Caco-2 (cell line): ENCODE data around the gene SOCS1. TPM values are rescaled to one million over a fixed set of nuclear protein-coding genes. Genes with fewer than 3 reads are reported as not detected.

Experiments used
- BruUV-seq: library from RNA; stranded (reverse); fragments of 400-500 nt; replicated peaks from 2 replicates; lab custom pipeline; 2021; lab: Mats Ljungman, UMichigan
- CTCF ChIA-PET: fragments of 300-600 bp; sonication (Branson Sonifier 250); formaldehyde crosslinking; loops from one replicate; lab custom pipeline; 2022; ENCODE audit warnings: antibody characterized with exemption; lab: Charles Lee
- POLR2A ChIA-PET: fragments of 300-600 bp; sonication (Branson Sonifier 250); formaldehyde crosslinking; loops from one replicate; lab custom pipeline; 2022; ENCODE audit warnings: antibody characterized with exemption; lab: Charles Lee
- DNase-seq, 2 experiments: peaks; one replicate each; pipeline versions ENCODE4 v3.0.0 to v3.0.0-alpha.2; 2020 to 2022
- H3K27me3 ChIP-seq: replicated peaks from 2 replicates; pipeline ENCODE4 v1.6.0; 2011; ENCODE audit warnings: low read length; ENCODE audit not compliant: control insufficient read depth, insufficient read depth
- H3K36me3 ChIP-seq: 2 replicates; pipeline ENCODE4 v1.5.1; 2011; ENCODE audit warnings: low read length; ENCODE audit not compliant: control insufficient read depth, insufficient read depth
- H3K4me1 ChIP-seq: fragments of 250-450 bp; sonication (Bioruptor Pico); 2 replicates; pipeline ENCODE4 v1.5.1; 2020; ENCODE audit warnings: mild to moderate bottlenecking
- H3K4me3 ChIP-seq: 2 replicates; pipeline ENCODE4 v1.5.1; 2011; ENCODE audit warnings: low read depth, mild to moderate bottlenecking, control low read depth, low read length
- H3K9me3 ChIP-seq: fragments of 250-450 bp; sonication (Bioruptor Pico); 2 replicates; pipeline ENCODE4 v1.5.1; 2020; ENCODE audit warnings: mild to moderate bottlenecking, moderate library complexity
- H3K27ac Mint-ChIP-seq: one replicate; pipeline ENCODE4 v1.8.0; 2022; ENCODE audit warnings: mixed read lengths; ENCODE audit not compliant: unreplicated experiment
- H3K27me3 Mint-ChIP-seq: one replicate; pipeline ENCODE4 v1.8.0; 2022; ENCODE audit warnings: mixed read lengths; ENCODE audit not compliant: insufficient read depth, unreplicated experiment
- H3K36me3 Mint-ChIP-seq: one replicate; pipeline ENCODE4 v1.8.0; 2022; ENCODE audit warnings: mild to moderate bottlenecking, mixed read lengths; ENCODE audit not compliant: insufficient read depth, unreplicated experiment
- H3K4me1 Mint-ChIP-seq: one replicate; pipeline ENCODE4 v1.8.0; 2022; ENCODE audit warnings: low read depth, mixed read lengths; ENCODE audit not compliant: unreplicated experiment
- H3K4me3 Mint-ChIP-seq: one replicate; pipeline ENCODE4 v1.8.0; 2022; ENCODE audit warnings: mild to moderate bottlenecking, moderate library complexity, mixed read lengths; ENCODE audit not compliant: unreplicated experiment
- H3K9me3 Mint-ChIP-seq: one replicate; pipeline ENCODE4 v1.8.0; 2022; ENCODE audit warnings: mixed read lengths; ENCODE audit not compliant: unreplicated experiment
- CTCF ChIP-seq, 2 experiments: fragments of 200-600 bp in 1 of 2; IDR thresholded peaks; 1 replicate in 1 of 2; 2 replicates in 1 of 2; pipeline versions ENCODE4 v1.5.1 to v1.8.0; 2011 to 2022; ENCODE audit warnings: antibody characterized with exemption in 1 of 2, control low read depth in 1 of 2, inconsistent platforms in 1 of 2, low read depth in 1 of 2, low read length in 1 of 2, mild to moderate bottlenecking in 1 of 2, moderate library complexity in 1 of 2; ENCODE audit not compliant: insufficient read depth in 1 of 2, severe bottlenecking in 1 of 2, unreplicated experiment in 1 of 2
- intact Hi-C: fragments of 100-400 bp; cut with micrococcal nuclease; formaldehyde crosslinking; loops from one replicate; pipeline ENCODE4 v1.10.0; 2022; ENCODE audit not compliant: unreplicated experiment
- total RNA-seq: library from RNA; stranded (reverse); gene quantifications from 2 replicates; pipeline ENCODE4 v1.2.3, GENCODE V29; 2022

Gene SOCS1
- total RNA-seq, 1 experiment from 2014 or later = 13.2 TPM

DNA sequence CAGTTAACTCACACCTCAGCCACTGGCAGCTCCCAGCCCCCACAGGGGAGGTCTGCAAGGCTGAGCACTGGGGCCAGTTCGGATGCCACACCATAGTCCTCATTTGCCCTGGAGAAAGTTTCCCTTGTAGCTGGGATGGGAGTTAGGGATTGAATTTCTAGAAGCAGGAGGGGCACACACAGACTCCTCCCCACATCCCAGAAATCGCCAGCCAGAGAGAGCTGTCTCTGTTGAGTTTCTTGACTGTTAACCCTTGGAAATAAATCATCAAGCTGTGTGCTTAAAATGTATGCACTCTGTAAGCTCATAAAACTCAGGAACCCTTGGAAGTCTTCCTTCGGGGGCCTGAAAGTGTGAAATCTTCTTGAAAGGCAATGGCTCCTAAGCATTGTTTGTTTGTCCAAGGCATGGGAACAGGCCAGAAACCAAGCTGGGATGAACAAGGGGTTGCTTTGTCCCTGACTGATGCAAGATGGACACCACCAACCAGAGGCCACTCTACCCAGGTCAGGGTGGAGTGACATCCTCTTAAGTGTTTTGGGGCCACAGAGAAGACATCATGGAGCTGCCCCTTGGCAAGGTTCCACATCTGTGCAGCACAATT lies 17.8 kb upstream of the SOCS1 start:
- no peak for DNase-seq
- H3K9me3 Mint-ChIP-seq = no peaks in the 10 kb centered on the region
- no peaks in the 10 kb centered on the region for H3K4me1 Mint-ChIP-seq
- TF ChIP-seq CTCF (IDR thresholded peaks at IDR 0.05; ENCODE audit: insufficient read depth in 1 of 2, low read depth in 1 of 2, low read length in 1 of 2, severe bottlenecking in 1 of 2, unreplicated experiment in 1 of 2) = no peak
- CTCF ChIA-PET = interaction anchor here (1.1 kb wide), 1 partner anchor 17 kb away, joined by 3 read pairs; no protein-coding TSS in a partner anchor
- H3K36me3 ChIP-seq = no peaks in the 10 kb centered on the region
- H3K27ac Mint-ChIP-seq = no peak overlapping the region
- intact Hi-C loops = no loop called here
- no peaks in the 10 kb centered on the region for H3K9me3 ChIP-seq
- no peak overlapping the region for H3K4me3 ChIP-seq
- POLR2A ChIA-PET = interaction anchor here (0.6 to 1.6 kb wide), 2 partner anchors 18 to 135 kb away, joined by 3 to 6 read pairs; partner anchors contain the start of gene SOCS1
- H3K36me3 Mint-ChIP-seq = no peaks in the 10 kb centered on the region
- H3K27me3 Mint-ChIP-seq = no peaks in the 10 kb centered on the region
- H3K4me3 Mint-ChIP-seq = no peak overlapping the region
- BruUV-seq = no TSS peak
- peaks cover 2% of the 10 kb centered on the region; the same call in 1 of the 2 replicates for H3K4me1 ChIP-seq
- H3K27me3 ChIP-seq = no peaks in the 10 kb centered on the region

DNA sequence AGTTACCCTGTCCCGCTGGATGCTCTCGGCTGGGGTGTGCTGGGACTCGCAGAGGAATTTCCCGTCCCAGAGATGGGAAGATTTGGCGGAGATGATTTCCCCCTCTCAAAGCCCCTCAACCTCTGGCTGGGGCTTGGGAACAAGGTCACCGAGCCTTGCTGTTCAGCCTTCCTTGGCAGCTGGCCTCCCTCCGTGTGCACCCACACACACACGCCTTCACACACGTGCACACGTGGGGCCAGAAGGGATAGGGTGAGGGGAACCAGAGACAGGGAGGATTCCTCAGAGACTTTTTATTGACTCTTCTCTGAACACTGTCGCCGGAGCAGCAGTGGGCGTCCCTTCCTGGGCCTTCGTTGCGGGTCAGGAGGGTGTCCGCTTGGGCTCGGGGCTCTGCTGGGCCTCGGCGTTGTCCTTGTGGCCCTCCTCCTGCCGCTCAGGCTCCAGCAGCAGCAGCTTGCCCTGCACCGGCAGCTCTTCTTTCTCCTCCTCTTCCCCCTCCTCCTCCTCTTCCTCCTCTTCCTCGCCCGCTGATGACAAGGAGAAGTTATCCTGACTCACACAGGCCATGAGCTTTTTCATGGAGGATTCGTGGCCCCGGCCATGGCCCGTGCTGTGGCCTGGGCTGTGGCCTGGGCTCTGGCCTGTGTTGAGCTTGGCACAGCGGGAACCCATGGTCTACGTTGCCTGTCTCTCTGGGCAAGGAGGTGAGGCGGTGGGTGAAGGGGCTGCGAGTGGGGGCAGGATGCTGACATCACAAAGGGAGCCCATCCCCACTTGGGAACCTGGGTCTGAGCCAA lies 17.1 kb upstream of the SOCS1 start, which contains the start of gene PRM3:
Gene PRM3 (minus strand): TSS at position 709 of the 800 bp plus-strand sequence. CDS start 34 bp downstream, at position 675.
- H3K27ac Mint-ChIP-seq = no peak within 1 kb of the TSS
- no TSS peak for BruUV-seq
- ChIA-PET POLR2A (interaction anchor here (1.6 kb wide), 1 partner anchor 17 kb away, joined by 6 read pairs; the partner anchor contains the start of gene SOCS1), CTCF (no interaction called here)
- H3K4me3 ChIP-seq = no peak within 1 kb of the TSS
- intact Hi-C loops = no loop called here
- H3K27me3 Mint-ChIP-seq = no peaks in the 10 kb centered on the region
- no peaks in the 10 kb centered on the region for H3K9me3 ChIP-seq
- H3K9me3 Mint-ChIP-seq = no peaks in the 10 kb centered on the region
- no peaks in the 10 kb centered on the region for H3K27me3 ChIP-seq
- H3K36me3 ChIP-seq = no peaks in the 10 kb centered on the region
- no peaks in the 10 kb centered on the region for H3K4me1 Mint-ChIP-seq
- no peak within 1 kb of the TSS for H3K4me3 Mint-ChIP-seq
- no peak for DNase-seq
- no peak for TF ChIP-seq CTCF (IDR thresholded peaks at IDR 0.05; ENCODE audit: insufficient read depth in 1 of 2, low read depth in 1 of 2, low read length in 1 of 2, severe bottlenecking in 1 of 2, unreplicated experiment in 1 of 2)
- H3K4me1 ChIP-seq = no peaks in the 10 kb centered on the region
- H3K36me3 Mint-ChIP-seq = no peaks in the 10 kb centered on the region

DNA sequence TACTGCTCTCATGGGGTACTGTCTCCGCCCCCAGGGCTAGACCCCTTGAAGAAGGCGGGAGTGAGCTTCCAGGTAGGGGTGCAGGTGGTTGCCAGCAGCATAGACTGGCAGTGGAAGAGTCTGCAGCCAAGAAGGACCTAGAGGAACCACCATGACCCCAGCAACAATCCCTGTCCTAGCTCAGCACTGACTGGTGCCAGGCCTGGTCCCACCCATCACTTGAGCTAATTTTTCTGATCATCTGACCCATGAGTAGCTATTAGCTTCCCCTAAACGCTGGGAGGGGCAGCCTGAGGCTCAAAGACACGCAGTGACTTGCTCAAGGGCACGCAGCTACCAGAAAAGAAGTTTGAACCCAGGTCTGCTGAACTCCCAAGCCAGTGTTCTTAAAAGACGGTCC lies 16.5 kb upstream of the SOCS1 start:
- DNase-seq = no peak
- Histone ChIP-seq H3K9me3 (no peaks in the 10 kb centered on the region), H3K4me1 (no peaks in the 10 kb centered on the region), H3K4me3 (no peak overlapping the region), H3K36me3 (no peaks in the 10 kb centered on the region), H3K27me3 (no peaks in the 10 kb centered on the region)
- Mint-ChIP-seq H3K27me3 (no peaks in the 10 kb centered on the region), H3K4me3 (no peak overlapping the region), H3K9me3 (no peaks in the 10 kb centered on the region), H3K4me1 (no peaks in the 10 kb centered on the region), H3K27ac (no peak overlapping the region), H3K36me3 (no peaks in the 10 kb centered on the region)
- intact Hi-C loops = no loop called here
- ChIA-PET POLR2A (interaction anchor here (0.7 kb wide), 1 partner anchor 16 kb away, joined by 3 read pairs; the partner anchor contains the start of gene SOCS1), CTCF (no interaction called here)
- TF ChIP-seq CTCF (IDR thresholded peaks at IDR 0.05; ENCODE audit: insufficient read depth in 1 of 2, low read depth in 1 of 2, low read length in 1 of 2, severe bottlenecking in 1 of 2, unreplicated experiment in 1 of 2) = no peak
- no TSS peak for BruUV-seq
